WERI-Rb-1 (cell line): Measurements from ENCODE around the gene CENPV.

Experiments used
- DNase-seq: peaks from one replicate; pipeline ENCODE4 v3.0.0-alpha.2; 2020
- H3K27ac ChIP-seq: fragments of 250-450 bp; sonication (Bioruptor Pico); 2 replicates; pipeline ENCODE4 v1.5.1; 2020; ENCODE audit warnings: mild to moderate bottlenecking, moderate library complexity
- H3K27me3 ChIP-seq: fragments of 250-450 bp; sonication (Bioruptor Pico); 2 replicates; pipeline ENCODE4 v1.5.1; 2021; ENCODE audit warnings: mild to moderate bottlenecking, low read depth, moderate library complexity; ENCODE audit not compliant: insufficient read depth, severe bottlenecking
- H3K36me3 ChIP-seq: fragments of 250-450 bp; sonication (Bioruptor Pico); 2 replicates; pipeline ENCODE4 v1.5.1; 2020; ENCODE audit warnings: mild to moderate bottlenecking, moderate library complexity
- H3K4me3 ChIP-seq: 2 replicates; pipeline ENCODE4 v1.5.1; 2011; ENCODE audit warnings: low read depth, mild to moderate bottlenecking, control low read depth, low read length
- H3K9me3 ChIP-seq: fragments of 250-450 bp; sonication (Bioruptor Pico); 2 replicates; pipeline ENCODE4 v1.5.1; 2021; ENCODE audit warnings: mild to moderate bottlenecking, moderate library complexity; ENCODE audit not compliant: severe bottlenecking
- CTCF ChIP-seq: IDR thresholded peaks from 2 replicates; pipeline ENCODE4 v1.5.1; 2011; ENCODE audit warnings: low read depth, mild to moderate bottlenecking, control low read depth, inconsistent platforms, low read length

The CENPV gene

DNA sequence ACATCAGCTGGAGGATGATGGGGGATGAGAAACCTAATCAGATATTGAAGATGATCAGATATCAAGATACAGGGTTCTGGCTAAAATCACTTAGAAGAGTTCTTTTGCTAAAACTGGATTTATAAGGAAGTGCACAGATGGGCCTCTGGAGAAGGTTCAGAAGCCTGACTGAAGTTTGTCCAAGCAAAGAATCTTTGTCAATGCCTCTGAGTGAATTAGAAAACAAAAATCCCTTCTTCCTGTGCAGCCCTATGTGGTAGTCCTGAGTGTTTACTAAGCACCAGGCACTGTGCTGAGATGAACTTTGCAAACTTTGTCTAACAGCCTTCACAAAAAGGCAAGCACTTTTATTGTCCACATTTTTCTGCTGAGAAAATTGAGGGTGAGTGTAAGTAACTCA is 11.4 kb upstream of the CENPV start:
- H3K4me3 ChIP-seq: no peak overlapping the region

DNA sequence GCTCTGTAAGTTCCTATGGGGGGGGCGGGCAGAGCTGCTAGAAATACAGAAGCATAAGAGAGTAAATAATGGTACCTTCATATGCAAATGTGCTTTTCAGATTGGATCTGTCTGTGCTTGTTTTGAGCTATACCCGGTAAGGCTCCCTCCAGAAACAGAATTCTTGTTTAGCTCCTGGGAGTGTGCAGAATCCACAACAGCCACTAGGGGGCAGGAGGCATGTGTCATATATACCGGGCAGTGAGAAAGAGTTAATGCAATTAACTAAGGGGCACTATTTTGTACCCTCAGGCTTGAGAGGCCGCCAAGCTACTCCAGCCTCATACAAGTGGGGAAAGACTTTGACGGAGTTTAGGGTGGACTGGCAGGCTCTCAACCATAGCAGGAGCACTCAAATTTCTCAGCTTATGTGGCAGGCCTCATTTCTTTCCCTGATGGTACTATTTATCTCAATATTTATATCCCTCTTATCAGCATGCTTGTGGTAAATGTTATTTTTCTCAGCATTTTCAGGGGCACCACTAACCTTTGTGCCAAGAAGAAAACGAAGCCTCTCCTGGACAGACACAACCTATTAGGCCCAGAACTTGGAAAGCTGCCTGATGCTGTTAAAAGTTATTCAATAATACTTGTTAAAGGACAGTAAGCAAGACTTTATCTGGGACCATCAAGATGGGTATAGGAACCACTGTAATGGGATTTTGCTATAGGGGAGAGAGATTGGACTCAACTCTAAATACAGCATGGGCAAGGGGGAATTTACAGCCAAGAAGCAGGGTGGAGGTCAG is 10.7 kb upstream of the CENPV start:
- Histone ChIP-seq H3K27ac (no peak overlapping the region), H3K27me3 (no peaks in the 10 kb centered on the region), H3K9me3 (no peaks in the 10 kb centered on the region), H3K36me3 (no peaks in the 10 kb centered on the region), H3K4me3 (no peak overlapping the region)
- peak; percentile 77 for TF ChIP-seq CTCF
- DNase-seq: peak; percentile 82

More for the DNA sequence above, 11.4 kb upstream of the CENPV start:
- Histone ChIP-seq H3K9me3 (no peaks in the 10 kb centered on the region), H3K27ac (no peak overlapping the region), H3K36me3 (no peaks in the 10 kb centered on the region), H3K27me3 (no peaks in the 10 kb centered on the region)
- TF ChIP-seq CTCF: no peak
- no peak for DNase-seq

DNA sequence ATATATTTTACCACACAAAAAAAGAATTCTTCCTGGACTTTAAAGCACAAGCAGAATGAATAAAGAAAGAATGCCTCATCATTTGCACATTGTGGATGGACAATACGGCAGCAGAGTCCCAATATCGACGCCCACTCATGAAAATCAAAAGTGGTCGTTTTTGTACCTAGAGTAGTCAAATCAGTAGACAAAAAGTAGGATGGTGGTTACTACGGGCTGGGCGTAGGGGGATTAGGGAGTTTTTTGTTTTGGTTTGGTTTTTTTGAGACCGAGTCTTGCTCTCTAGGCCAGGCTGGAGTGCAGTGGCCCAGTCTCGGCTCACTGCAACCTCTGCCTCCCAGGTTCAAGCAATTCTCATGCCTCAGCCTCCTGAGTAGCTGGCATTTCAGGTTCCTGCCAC is 8.6 kb upstream of the CENPV start:
- DNase-seq: no peak
- Histone ChIP-seq H3K4me3 (no peak overlapping the region), H3K27ac (no peak overlapping the region), H3K27me3 (no peaks in the 10 kb centered on the region), H3K9me3 (no peaks in the 10 kb centered on the region), H3K36me3 (no peaks in the 10 kb centered on the region)
- TF ChIP-seq CTCF: no peak

DNA sequence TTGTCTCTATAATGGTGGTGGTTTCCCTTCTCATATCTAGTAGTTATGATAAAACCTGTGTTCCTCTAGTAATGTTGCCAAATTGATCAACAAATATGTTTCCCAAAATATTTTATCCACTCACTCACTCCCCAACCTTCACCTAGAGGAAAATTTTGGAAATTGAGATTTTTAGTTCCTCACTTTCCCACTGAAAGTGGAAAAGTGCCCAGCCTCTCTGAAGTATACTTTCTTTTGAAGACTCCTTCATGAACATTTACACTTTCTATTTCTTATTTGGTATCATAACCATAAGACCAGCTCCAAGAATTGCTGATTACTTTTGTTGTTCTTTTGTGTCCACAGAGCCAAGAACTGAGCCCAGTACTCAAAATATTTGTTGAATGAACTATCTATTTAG is 5.1 kb upstream of the CENPV start:
- Histone ChIP-seq H3K36me3 (no peaks in the 10 kb centered on the region; the same call in 1 of the 2 replicates), H3K27me3 (no peaks in the 10 kb centered on the region), H3K27ac (no peak overlapping the region), H3K4me3 (no peak overlapping the region), H3K9me3 (peaks cover 6% of the 10 kb centered on the region)
- no peak for DNase-seq
- TF ChIP-seq CTCF: no peak

- DNase-seq: no peak
- H3K36me3 ChIP-seq: peaks cover 31% of the 10 kb centered on the region
- H3K4me3 ChIP-seq: no peak overlapping the region
- H3K27ac ChIP-seq: no peak overlapping the region
- peaks cover 6% of the 10 kb centered on the region for H3K9me3 ChIP-seq
- no peaks in the 10 kb centered on the region for H3K27me3 ChIP-seq
- no peak for TF ChIP-seq CTCF
These were observed 1.3 kb upstream of the CENPV start for GRCh38 chr17:16354585-16354984.

- Histone ChIP-seq H3K36me3 (peaks cover 49% of the 10 kb centered on the region), H3K27ac (peak overlapping the region; percentile 97), H3K4me3 (peak overlapping the region; percentile 52), H3K27me3 (no peaks in the 10 kb centered on the region), H3K9me3 (peaks cover 6% of the 10 kb centered on the region)
- DNase-seq: peak; percentile 65
- no peak for TF ChIP-seq CTCF
These were observed 477 bp downstream of the CENPV start for GRCh38 chr17:16352667-16353316.
